ENCODE data around the gene GSG1.
"Not testable (repeated sequence)": the region's sequence is repeated elsewhere in the genome, so short reads cannot be mapped to it uniquely, and the experiment has no call there.

The GSG1 gene

GRCh38 chr12:13060581-13060980 lies 42.9 kb downstream of the GSG1 start:
- DNase-seq (ENCODE audit: low spot score) = no peak

- not testable (repeated sequence) for DNase-seq (ENCODE audit: low spot score)
Observed at GRCh38 chr12:13053617-13054016, 49.9 kb downstream of the GSG1 start.

GRCh38 chr12:13052421-13052820 lies 51.0 kb downstream of the GSG1 start:
- DNase-seq (ENCODE audit: low spot score) = no peak

- peak; percentile 50 for DNase-seq (ENCODE audit: low spot score)
Observed at GRCh38 chr12:13049816-13050215, 53.7 kb downstream of the GSG1 start.

GRCh38 chr12:13046964-13047363 lies 56.5 kb downstream of the GSG1 start:
- DNase-seq (ENCODE audit: low spot score) = peak; percentile 69

GRCh38 chr12:13045816-13046215 lies 57.7 kb downstream of the GSG1 start:
- DNase-seq (ENCODE audit: low spot score) = peak; percentile 48

GRCh38 chr12:13044906-13045299 lies 58.6 kb downstream of the GSG1 start:
- peak; percentile 36 for DNase-seq (ENCODE audit: low spot score)

GRCh38 chr12:13044002-13044905 lies 59.2 kb downstream of the GSG1 start, which contains the start of gene FAM234B:
TSS of gene FAM234B (plus strand) at chr12:13044381. CDS start at chr12:13044404, 23 bp downstream.
- DNase-seq (ENCODE audit: low spot score) = peak; percentile 81

- peak; percentile 23 for DNase-seq (ENCODE audit: low spot score)
Observed at GRCh38 chr12:13042666-13043230, 60.7 kb downstream of the GSG1 start.

- no peak for DNase-seq (ENCODE audit: low spot score)
Observed at GRCh38 chr12:13041224-13041623, 62.2 kb downstream of the GSG1 start.

GRCh38 chr12:13039328-13039956 lies 64.0 kb downstream of the GSG1 start:
- DNase-seq (ENCODE audit: low spot score) = no peak

- no peak for DNase-seq (ENCODE audit: low spot score)
Observed at GRCh38 chr12:13038491-13039161, 64.8 kb downstream of the GSG1 start.

GRCh38 chr12:13036881-13037280 lies 66.6 kb downstream of the GSG1 start:
- DNase-seq (ENCODE audit: low spot score) = no peak

- not testable (repeated sequence) for DNase-seq (ENCODE audit: low spot score)
Observed at GRCh38 chr12:13035335-13035734, 68.1 kb downstream of the GSG1 start.
